Measurements from ENCODE around the gene NOP53.
"Not testable (repeated sequence)": the region's sequence is repeated elsewhere in the genome, so short reads cannot be mapped to it uniquely, and the experiment has no call there.

The NOP53 gene

DNA sequence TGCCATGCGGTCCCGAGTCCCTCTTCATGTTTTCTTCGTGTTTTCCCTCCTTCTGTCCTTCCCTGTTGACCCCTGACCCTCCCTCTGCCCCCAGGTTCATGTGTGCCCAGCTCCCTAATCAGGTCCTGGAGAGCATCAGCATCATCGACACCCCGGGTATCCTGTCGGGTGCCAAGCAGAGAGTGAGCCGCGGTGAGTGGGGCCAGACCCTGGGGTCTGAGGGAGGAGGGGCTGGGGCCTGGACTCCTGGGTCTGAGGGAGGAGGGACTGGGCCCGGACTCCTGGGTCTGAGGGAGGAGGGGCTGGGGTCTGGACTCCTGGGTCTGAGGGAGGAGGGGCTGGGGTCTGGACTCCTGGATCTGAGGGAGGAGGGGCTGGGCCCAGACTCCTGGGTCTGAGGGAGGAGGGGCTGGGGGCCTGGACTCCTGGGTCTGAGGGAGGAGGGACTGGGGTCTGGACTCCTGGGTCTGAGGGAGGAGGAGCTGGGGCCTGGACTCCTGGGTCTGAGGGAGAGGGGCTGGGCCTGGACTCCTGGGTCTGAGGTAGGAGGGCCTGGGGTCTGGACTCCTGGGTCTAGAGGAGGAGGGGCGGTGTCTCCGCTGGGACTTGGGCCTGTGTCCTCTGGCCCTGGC, 26.8 kb upstream of the NOP53 start:
- DNase-seq, result not testable (repeated sequence)

DNA sequence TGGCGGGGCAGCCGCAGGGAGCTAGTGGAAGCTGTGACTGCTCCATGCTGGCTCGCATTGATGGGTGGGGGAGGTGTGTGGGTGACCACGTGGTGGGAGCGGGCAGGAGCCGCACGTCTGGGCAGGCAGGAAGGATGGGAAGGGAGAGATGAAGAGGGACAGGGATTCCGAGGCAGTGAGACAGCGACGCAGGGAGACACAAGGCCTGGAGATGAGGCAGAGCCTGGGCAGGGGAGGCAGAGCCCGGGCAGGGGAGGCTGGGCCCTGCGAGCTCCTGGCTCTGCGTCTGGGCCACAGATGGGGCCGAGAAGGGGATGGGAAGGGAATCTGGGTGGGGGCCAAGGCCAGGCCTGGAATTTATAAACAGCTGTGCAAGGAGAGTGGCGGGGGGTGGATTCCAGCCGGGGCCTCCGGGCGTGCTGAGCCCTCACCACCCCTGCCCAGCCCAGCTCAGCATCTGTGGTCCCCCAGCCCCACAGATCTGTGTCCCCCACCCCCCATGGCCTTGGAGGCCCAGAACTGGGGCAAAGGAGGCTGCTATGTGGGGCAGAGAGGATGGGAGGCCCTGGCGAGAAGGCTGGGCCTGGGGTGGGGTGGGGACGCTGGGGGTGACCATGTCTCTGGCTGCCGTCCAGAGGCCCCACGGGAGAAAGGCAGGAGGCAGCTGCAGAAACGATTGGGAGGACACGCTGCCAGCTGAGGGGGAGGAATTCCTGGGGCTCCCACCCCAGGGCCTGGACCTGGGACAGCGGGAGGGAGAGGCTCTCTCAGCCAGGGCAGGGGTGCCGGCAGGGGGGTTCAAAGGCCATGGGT, 26.1 kb upstream of the NOP53 start:
- DNase-seq, result peak in 1 of 2 experiments; percentile 29

DNA sequence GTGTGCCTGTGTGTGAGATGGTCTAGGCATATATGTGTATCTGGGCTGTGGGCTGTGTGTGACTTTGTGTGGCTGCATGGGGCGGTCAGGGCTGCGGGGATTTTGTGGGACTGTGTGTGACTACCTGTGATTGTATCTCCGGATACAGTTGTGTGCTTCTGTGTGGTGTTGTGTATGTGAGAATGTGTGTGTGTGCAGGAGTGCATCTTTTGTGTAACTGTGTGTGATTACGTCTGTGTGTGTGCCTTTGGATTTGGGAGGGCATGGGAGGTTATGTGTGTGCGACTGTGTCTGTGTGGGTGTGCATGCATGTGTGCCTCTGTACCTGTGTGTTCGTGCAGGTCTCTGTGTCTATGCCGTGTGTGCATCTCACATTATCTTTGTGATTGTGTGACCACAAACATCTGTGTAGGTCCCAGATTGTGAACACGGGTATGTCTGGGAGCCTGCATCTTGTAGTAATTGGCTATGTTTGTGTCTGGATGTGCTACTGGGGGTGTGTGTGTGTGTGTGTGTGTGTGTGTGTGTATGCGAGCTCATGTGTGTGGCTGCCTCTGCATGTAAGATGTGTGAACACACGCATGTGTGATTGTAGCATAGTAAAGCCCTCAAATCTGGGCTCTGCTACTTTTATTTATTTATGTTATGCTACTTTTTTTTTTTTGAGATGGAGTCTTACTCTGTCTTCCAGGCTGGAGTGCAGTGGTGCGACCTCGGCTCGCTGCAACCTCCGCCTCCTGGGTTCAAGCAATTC, 24.5 kb upstream of the NOP53 start:
- no peak for DNase-seq

- no peak for DNase-seq
Observed at GRCh38 chr19:47723581-47723940, 21.8 kb upstream of the NOP53 start.

- DNase-seq, result no peak
Observed at GRCh38 chr19:47725759-47726401, 19.5 kb upstream of the NOP53 start.

GRCh38 chr19:47726467-47726866, 18.9 kb upstream of the NOP53 start:
- no peak for DNase-seq

GRCh38 chr19:47728295-47728694, 17.1 kb upstream of the NOP53 start:
- DNase-seq, result not testable (repeated sequence)

- no peak for DNase-seq
Observed at GRCh38 chr19:47729468-47729798, 15.9 kb upstream of the NOP53 start.

DNA sequence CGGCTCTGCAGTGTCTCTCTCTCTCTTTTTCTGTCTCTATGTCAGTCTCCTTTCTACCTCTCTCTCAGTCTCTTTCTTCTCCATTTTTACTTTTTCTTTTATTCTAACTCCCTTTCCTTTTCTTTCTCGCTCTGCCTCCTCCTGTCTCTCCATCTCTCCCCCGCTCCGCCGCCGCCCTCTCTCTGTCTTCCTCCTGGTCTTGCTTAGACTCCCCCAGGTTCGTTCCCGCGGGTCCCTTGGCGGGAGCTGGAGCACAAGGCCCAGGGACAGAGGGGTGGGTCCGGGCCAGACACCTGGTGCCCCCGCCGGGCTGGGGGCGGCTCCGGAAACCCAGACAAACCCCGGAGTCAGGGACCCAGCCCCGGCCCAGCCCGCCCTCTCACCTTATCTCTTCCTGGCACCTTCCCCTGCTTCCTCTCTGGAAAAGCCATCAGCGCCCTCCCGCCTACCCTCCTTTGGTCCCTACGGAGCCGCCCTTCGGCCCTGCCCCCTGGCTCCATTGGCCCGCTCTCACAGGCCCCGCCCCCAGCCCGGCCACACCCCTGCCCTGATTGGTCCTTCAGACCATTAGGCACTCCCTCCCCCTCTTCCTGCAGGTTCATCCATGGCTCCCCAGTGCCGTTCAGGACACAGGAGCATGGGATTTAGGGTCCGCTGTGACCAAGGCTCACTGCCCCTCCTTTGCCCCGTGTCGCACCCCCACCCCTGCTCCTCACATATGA, 15.4 kb upstream of the NOP53 start:
- peak in 1 of 2 experiments; percentile 62 for DNase-seq

DNA sequence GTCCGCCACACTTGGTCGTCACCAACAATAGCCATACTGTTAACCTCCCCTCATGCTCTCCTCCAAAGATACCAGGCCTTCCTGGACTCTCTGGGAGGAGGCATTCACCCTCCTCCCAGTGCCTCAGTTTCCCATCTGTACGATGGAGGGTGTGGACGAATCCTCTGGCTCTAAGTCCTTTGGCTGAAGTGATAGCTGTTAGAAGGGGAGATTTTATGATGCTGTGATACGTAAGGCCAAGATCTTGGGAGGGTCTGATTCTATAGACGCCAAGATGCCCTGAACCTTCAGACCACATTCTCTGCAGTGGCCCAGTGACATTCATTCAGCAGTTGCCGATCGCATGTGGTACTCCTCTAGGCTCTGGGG, 14.8 kb upstream of the NOP53 start:
- no peak for DNase-seq

- no peak for DNase-seq
Observed at GRCh38 chr19:47730910-47731309, 14.4 kb upstream of the NOP53 start.

GRCh38 chr19:47735131-47735530, 10.2 kb upstream of the NOP53 start:
- DNase-seq, result no peak

GRCh38 chr19:47740866-47741519, 4.4 kb upstream of the NOP53 start:
- DNase-seq, result no peak

DNA sequence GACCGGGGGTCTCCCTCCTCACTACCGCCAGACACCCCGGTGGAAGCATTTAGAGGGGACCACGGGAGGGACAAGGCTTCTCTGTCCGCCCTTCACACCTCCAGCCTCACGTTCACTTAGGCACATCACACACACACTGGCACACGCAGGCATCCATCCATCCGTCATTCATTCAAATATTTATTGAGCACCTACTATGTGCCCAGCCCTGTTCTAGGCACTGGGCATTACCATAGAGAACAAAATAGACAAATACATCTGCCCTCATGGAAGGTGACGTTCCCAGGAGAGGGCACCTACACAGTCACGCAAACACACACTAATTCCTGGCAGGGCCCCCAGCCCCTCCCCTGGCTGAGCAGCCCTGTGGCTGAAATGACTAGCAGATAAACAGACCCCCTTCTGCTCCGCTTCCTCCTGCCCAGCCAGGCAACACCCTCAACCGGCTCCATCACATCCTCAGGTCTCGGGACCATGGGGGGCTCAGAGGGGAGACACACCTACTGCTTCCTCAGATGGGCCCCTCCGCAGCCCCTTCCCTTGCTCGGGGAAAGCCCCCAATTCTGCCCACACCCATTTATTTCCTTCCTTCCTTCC, 3.7 kb upstream of the NOP53 start:
- DNase-seq, result no peak

DNA sequence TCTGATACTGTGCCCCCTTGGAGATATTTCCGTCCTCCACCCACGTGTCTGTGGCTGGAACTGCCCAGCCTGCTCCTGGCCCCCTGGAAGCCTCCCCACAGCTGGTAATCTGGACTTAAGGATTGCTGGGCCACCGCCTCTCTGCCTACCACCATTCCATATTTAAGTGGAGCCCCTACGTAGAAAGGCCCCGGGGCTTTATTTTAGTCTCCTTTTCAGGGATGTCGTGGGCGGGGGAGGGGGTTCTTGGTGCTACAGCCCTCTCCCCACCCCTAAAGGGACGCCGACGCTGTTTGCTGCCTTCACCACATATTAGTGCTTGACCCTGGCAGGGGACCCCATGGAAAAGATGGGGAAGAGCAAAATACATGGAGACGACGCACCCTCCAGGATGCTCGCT, 2.7 kb upstream of the NOP53 start:
- DNase-seq, result no peak

- not testable (repeated sequence) for DNase-seq
Observed at GRCh38 chr19:47746129-47746528, 783 bp downstream of the NOP53 start.

DNA sequence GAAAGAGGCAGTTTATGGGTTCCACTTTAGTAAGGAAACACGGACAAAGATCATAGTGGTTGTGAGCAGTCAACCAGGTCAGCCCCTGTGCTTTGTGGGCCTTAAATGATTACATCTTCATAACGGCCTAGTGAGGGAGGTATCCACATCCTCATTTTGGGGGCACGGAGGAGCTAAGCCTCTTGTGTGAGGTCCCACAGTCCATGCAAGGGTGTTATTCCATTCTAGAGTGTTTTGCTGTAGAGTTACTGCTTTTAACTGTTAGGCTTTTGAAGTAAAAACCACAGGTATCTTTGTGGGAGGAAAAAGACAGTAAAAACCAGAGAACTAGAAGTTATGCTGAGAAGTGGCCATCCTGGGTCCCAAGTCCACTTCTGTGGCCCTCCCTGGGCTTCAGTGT, 4.0 kb downstream of the NOP53 start:
- no peak for DNase-seq

DNA sequence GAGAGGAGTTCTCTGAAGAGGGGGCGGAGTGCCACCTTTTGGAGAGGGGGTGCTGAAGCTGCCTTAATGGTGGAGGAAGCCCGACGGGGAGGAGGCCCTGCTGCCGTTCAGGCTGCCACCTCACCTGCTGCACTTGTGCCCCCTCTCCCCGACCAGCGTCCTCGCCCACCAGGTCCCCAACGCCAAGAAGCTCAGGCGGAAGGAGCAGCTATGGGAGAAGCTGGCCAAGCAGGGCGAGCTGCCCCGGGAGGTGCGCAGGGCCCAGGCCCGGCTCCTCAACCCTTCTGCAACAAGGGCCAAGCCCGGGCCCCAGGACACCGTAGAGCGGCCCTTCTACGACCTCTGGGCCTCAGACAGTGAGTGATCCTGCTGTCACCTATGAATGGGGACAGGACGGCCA, 5.4 kb downstream of the NOP53 start:
- no peak for DNase-seq

DNA sequence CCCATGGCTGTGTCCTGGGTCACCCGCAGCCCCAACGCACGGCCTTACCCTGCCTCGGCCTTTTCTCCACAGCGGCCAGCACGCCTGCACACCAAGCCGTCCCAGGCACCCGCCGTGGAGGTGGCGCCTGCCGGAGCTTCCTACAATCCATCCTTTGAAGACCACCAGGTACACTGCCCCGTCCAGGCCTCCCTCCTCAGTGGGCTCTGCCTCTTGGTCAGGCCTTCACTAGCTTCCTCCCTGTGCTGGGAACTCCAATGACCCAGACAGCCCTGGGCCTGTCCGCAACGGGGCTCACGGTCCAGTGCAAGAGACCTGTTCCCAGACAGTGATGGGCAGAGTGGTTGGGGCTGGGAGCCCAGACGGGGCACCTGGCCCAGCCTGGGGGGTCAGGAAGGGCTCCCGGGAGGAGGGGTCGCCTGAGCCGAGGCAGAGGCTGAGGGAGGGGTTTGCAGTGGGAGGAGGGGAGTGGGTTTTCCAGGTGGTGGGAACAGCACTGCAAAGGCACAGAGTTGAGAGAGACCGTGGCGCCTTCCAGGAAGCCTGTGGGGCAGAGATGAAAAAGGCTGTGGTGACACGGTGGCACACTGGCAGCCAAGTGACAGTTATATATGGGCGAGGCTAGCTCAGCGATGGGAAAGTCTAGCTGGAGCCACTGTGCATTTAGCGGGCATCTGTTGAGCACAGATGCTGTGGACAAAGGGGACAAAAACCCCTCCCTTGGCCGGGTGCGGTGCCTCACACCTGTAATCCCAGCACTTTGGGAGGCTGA, 7.3 kb downstream of the NOP53 start:
- DNase-seq, result no peak

DNA sequence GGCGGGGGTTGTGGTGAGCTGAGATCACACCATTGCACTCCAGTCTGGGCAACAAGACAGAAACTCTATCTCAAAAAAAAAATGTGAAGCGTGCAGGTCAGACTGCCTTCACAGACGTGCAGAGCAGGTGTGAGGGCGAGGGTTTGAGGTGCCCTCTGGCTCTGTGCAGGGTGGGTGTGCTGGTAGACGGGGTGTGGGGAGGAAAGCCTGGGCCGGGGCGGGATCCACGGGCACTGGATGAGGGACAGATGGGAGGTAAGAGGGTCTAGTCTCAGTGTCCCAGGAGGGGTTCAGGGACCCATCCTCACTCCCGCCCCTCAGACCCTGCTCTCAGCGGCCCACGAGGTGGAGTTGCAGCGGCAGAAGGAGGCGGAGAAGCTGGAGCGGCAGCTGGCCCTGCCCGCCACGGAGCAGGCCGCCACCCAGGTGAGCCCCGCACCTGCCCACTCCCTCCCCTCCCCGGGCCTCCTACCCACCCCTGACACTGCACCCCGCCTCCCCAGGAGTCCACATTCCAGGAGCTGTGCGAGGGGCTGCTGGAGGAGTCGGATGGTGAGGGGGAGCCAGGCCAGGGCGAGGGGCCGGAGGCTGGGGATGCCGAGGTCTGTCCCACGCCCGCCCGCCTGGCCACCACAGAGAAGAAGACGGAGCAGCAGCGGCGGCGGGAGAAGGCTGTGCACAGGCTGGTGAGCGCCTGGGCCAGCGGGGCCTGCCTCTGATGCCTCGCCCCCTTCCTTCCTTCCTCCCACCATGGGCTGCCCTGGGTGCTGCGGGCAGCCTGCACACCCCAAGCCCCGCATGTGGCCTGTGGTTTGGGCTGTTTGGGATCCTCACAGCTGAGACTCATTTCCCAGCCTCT, 9.1 kb downstream of the NOP53 start:
- DNase-seq, result no peak
